HG03039 (cell line): ENCODE measurements around the gene TNFRSF1B.

Experiments used
- ATAC-seq: cut with Tn5 transposase; IDR thresholded peaks from one replicate; pipeline ENCODE4 v1.9.1; 2021; ENCODE audit warnings: mild to moderate bottlenecking, moderate library complexity; ENCODE audit not compliant: unreplicated experiment

The TNFRSF1B gene

DNA sequence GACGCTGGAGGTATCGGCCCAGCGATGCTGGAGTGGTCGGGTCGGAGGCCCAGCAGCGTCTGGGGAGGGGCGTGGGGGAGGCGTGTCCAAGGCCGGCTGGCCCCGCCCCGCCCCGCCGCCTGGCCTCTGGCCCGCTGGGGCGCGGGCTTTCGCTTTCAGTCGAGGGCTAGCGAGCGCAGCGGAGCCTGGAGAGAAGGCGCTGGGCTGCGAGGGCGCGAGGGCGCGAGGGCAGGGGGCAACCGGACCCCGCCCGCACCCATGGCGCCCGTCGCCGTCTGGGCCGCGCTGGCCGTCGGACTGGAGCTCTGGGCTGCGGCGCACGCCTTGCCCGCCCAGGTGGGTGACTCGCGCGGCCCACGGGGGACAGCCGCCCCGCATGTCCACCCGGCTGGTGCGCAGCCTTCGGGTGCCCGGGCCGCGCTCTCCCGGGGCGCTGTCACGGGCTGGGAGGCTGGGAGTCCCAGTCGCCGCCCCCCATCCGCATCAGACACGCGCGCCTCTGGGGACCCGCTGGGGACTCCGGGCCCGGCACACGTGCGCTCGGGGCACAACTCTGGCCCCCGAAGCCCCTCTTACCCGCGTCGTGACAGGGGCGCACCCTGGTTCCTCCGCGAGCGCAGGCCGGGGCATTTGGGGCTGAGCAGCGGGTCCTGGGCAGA lies at the start of gene TNFRSF1B:
Gene TNFRSF1B (plus strand): TSS at position 158 of the 659 bp plus-strand sequence. CDS start 101 bp downstream, at position 259.
- ATAC-seq: peak; percentile 47

DNA sequence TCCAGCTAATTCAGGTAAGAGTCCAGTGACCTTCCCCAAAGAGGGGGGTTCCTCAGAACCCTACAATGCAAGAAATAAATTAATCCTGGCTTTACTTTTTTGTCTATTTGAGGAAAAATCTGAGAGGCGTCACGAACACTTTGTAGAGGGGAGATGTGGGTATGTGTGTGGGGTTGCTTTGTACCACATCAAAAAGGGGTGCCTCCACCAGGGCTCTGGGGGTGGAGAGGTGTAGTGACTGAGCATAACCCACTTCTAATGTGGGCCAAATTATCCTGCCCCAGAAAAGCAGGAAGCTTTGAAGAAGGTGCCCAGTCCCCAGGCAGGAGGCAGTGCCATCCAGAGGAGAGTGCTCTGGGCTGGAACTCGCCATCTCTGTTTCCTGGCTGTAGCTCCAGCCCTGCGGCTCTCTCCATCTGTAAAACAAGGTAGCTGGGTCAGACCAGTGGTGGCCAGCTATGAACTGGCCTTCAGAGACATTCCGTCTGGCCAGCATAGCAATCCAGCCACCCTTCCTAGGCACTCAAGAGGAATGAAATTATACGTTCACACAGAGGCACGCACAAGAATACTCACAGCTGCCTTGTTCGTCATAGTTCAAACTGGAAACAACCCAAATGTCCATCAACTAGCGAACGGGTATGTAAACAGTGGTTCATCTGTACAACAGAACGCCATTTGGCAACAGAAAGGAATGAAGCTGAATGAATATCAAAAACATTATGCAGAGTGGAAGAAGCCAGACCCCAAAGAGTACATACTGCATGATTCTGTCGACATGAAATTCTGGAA lies 45.4 kb upstream of the TNFRSF1B start:
- ATAC-seq: no peak

DNA sequence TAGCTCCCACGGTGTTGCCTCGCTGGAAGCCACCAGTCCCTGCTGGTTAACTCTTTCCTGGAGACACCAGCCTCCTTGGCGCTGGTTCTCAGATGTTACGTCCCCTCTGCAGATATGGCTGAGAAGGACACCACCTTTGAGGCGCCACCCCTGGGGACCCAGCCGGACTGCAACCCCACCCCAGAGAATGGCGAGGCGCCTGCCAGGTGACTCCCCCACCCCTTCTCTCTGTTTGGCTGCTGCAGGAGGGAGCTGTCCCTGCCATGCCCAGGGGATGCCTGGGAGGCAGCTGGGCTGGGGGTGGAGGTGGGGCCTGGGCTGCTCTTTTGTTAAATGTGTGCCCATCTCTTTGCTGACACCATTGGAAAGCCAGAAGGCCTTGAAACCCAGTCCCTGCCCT lies 43.6 kb upstream of the TNFRSF1B start:
- no peak for ATAC-seq

DNA sequence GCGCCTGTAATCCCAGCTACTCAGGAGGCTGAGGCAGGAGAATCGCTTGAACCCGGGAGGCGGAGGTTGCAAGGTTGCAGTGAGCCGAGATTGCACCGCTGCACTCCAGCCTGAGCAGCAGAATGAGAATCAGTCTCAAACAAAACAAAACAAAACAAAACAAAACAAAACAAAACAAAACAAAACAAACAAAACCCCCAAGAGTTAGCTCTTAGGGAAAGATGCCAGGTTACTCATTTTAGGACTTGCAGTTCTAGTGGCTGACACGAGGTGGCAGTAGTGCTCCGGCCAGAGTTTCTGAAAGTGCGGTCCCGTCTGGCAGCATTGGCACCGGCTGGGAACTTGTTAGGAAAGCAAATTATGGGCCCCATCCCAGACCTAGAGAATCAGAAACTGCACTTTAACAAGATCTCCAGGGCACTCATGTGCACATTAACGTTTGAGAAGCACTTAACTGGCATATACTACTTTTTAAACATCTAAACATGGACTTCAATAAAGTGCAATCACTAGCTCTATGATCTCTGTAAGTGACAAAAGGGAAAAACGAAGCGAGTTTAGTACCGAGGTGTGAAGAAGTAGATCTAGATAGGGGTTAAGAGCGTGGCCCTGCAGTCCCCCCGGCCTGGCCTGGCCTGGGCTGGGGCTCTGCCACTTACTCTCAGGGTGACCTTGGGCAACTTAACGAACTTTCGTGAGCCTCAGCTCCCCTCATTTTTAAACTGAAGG lies 41.9 kb upstream of the TNFRSF1B start:
- no peak for ATAC-seq

DNA sequence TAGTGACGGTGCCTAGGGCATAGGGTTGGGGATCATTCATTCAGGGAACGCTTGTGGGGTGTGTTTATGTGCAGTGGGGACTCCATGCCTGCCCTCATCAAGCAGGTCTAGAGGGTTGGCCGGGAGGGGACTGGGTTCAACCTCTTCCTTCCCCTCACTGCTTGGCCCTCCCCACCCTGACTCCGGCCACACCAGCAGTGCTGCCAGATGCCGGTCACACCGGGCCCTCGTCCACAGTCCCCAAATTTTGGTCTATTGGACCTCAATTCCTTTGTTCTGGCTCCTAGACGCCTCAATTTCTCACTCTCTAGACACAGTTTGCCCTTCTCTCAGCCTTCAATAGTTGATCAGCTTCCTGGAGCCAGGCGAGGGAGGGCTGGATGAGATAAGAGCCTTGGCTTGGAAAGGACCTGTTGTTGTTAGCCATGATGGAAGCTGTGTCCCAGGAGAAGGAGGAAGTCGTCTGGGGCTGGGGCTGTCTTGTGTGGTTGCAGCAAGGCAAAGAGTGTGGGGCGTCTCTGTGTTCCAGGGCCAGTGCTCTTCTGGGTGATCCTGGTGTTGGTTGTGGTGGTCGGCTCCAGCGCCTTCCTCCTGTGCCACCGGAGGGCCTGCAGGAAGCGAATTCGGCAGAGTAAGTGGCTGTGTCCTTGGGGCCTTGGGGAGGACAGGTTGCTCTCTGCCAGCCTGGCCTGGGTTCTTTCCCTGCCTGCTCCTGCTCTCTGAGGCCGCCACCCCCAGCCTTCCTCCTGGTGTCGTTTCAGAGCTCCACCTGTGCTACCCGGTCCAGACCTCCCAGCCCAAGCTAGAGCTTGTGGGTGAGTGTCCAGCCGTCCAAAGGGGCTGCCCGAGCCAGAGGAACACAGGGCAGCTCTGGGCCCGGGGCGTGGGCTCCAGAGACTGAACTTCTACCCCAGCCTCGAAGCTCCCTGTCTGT lies 41.1 kb upstream of the TNFRSF1B start:
- no peak for ATAC-seq

DNA sequence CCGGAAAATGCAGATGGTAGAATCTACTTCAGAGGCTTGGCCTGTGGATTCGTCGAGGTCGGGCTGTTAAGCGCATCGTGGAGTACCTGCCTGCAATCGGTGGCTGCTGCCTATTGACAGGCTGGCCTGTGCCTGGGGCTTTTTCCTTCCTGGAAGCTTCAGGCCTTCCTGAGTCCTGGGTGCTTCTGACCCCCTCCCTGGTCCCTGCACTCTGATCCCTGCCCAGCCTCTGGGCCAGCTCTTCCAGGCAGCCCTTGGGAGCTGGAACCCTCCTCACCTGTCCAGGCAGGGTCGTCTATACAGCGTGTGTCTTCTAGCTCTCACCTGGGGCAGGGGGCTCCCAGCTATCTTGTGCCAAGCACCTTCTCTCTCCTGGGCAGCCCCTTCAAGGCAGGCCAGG lies 40.0 kb upstream of the TNFRSF1B start:
- no peak for ATAC-seq

DNA sequence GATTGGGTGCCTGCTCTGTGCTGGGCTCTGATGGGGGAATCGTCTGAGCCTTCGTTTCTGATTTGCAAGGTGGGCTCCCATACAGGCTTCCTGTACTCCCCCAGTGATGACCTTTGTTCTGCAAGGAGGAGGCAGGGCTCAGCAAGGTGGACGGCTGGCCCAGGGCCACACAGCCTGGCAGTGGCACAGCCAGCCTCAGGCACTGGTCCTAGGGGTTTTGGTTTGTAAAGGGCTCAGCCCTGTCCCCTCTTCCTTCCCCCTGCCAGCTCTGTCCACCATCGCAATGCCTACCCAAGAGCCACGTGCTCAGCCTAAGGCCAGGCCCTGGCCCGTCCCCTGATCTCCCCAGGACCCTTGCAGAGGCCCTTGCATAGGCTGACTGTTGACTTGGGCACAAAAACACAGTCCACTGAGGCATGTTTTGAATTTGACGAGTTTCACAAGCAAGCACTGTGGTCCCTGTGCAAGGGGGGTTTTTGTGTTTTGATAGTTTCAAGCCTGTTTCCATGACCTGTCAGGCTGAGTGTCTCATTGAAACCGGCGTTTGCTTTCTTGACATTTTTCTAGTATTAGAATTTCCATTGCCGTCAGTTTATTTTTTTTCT lies 39.5 kb upstream of the TNFRSF1B start:
- no peak for ATAC-seq

DNA sequence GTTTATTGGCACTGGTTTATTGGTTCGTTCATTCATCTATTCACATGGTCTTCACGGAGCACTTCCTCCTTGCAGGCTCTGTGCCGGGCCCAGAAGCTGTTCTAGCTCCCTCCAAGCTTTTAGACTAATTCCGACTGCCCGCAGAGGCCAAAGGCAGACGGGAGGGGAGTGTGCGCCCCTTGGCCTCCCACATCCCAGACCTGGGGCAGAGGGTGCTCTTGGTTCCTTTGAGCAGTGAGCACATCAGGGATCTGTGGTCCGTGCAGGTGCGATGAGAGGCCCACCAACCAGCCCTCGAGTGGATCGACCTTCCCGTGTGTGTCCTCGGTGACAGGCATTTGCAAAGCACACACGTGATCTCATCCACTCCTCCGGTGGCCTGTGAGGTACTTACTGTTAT lies 38.7 kb upstream of the TNFRSF1B start:
- no peak for ATAC-seq

DNA sequence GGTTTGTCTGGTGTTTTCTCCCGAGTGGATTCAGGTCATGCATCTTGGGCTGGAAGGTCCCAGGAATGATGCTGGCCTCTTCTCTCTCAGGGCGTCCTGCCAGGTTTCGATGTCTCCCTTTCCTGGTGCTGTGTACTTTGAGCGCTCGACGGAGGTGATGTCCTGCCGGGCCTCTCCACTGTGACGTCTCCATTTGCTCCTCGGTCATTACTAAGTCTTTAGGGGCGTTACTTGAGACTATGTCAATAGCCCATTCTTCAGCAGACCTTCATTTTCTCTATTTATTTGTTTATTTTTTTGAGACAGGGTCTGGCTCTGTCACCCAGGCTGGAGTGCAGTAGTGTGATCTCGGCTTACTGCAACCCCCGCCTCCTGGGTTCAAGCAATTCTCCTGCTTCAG lies 37.2 kb upstream of the TNFRSF1B start:
- no peak for ATAC-seq

DNA sequence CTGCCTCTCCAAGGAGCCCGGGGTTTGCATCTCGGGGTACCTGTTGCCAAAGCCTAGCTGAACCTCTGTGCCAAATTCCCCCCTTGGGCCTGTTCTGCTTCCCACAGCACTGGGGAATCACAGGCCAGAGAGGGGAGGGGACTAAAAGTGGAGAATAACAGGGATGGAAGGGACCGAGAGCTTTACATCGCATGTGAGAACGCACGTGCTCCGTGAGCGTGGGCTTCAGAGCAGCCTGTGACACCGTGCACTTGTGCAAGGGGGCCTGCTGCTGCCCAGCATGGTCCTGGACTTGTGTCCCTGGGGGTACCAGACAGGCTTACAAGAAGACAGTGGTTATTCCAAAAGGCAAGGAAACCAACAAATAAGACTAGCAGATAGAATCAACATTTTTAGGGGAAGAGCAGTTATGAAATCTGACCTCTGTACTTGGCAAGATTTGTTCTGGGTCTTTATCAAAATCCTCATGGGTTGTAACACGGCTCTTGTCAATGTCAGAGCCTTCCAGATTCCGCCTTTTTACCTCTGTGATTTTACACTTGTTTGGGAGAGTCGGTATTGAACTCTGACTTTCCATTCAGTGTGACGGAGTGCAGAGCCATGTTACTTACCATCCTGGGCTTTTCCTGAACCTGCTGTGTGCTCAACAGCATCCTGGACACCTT lies 36.2 kb upstream of the TNFRSF1B start:
- ATAC-seq: no peak

DNA sequence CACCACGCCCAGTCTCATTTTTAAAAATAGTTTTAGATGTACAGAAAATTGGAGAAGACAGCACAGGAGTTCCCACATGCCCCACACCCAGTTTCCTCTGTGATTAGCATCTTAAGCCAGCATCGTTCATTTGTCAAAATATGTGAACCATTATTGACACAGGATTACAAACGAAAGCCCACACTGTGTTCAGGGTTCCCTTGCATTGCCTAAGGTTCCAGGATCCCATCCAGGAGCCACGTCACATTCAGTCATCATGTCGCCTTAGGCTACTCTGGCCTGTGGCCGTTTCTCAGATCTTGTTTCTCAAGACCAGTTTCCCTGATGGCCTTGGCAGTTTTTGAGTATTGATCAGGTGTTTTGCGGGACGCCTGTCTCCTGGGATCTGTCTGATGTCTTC lies 34.7 kb upstream of the TNFRSF1B start:
- no peak for ATAC-seq

DNA sequence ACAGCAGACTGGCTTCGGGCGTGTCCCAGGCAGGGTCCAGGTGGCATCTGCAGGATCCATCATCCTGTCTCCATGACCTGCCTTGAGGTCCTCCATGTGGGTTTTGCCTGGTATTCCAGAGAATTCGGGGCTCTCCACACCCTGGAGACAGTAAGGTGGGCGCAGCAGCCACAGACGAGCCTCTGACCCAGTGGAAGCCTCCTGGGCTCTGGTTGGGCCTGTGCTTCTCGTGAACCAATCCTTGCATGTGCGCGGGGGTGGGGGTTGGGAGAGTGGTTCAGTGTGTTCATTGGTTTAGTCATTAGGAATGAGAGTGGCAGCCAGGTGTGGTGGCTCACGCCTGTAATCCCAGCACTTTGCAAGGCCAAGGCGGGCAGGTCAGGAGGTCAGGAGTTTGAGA lies 32.1 kb upstream of the TNFRSF1B start:
- no peak for ATAC-seq

DNA sequence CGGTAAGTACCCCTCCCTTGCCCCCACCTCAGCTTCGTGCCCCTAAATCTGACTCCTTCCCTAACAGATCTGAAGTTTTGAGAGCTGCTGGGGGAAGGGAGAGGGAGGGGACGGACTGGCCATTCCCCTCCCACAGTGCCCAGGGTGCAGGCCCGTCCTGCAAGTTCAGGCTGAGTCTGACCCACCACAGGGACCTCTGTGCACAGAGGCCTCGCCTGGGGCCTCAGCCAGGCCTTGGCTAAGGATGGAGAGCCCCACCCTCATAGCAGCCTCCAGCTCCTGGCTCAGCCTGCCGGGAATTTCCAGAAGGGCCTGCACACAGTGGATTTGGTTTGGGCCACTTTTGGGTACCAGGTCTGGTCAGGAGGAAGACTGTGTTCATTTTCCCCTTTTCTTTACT lies 31.2 kb upstream of the TNFRSF1B start:
- no peak for ATAC-seq

DNA sequence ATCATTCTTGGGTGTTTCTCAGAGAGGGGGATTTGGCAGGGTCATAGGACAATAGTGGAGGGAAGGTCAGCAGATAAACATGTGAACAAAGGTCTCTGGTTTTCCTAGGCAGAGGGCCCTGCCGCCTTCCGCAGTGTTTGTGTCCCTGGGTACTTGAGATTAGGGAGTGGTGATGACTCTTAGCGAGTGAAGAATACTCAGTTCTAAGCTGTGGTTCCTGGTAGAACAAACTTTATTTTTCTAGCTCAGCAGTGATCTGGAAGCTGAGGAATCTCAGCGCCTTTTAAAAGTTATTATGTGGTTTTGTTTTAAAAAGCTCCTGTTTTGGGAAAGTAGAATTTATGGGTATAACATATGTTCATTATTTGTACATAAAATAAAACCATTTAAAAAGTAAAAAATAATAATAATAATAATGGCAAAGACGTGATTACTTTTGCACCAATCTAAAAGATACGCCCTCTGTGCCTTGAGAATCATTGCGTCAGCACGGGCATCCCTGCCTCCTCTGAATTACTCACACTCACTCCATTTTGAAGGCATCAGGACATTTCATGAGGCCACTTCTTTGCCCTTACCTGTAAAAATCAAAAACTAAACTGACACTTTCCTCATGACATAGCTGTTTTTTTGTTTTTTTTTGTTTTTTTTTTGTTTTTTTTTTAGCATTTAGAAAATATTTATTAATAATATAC lies 29.7 kb upstream of the TNFRSF1B start:
- no peak for ATAC-seq

DNA sequence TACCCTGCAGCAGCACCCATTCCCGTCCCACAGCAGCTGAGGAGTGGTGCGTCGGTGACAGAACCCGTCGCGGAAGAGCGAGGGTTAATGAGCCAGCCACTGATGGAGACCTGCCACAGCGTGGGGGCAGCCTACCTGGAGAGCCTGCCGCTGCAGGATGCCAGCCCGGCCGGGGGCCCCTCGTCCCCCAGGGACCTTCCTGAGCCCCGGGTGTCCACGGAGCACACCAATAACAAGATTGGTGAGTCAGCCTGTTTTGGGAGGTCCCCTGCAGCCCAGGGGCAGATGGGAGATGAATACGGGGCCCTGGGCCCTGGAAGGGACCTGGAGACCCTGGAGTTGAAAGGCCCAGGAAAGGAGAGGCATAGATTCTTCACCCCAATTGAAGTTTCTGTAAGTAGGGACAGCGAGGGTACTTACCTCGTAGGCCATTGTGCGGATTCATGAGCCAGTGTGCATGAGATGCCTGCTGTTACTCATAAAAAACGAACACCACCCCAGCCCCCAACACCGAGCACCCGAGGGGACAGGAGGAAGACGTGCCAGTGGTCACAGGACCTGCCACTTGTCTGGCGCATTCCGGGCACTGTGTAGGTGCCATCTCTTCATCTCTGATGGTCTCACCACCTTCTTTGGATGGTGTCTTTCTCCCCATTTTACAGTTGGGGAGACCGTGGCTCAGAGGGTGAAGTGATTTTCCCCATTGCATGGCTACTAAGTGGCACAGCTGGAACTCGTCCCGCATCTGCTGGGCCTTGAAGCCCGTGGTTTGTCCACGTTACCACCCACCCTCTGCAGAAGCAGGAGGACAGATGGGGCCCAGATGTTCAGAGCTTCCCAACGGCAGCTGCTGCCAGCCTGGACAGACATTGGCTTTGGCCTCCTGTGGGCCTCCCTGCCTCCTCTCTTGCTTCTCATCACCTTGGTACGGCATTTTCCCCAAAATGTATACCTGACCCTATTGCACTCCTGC lies 28.3 kb upstream of the TNFRSF1B start:
- no peak for ATAC-seq

DNA sequence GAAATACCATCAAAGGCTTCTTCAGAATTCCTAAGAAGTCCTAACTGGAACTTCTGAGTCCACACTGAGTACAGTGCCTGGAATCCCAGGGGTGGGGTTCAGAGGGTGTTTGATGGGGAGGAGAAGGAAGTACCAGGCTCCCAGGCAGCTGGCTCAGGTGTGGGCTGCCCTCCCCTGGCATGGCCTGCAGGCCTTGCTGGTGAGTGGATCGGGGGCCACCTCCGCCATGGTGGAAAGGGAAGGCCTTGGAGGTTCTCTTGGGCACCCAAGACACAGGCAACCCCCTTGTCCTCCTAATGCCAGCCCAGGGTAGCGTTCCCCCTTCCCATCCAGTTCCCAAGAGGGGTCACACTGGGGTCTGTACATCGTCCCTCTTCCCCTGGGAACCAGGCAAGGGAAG lies 26.8 kb upstream of the TNFRSF1B start:
- ATAC-seq: no peak

DNA sequence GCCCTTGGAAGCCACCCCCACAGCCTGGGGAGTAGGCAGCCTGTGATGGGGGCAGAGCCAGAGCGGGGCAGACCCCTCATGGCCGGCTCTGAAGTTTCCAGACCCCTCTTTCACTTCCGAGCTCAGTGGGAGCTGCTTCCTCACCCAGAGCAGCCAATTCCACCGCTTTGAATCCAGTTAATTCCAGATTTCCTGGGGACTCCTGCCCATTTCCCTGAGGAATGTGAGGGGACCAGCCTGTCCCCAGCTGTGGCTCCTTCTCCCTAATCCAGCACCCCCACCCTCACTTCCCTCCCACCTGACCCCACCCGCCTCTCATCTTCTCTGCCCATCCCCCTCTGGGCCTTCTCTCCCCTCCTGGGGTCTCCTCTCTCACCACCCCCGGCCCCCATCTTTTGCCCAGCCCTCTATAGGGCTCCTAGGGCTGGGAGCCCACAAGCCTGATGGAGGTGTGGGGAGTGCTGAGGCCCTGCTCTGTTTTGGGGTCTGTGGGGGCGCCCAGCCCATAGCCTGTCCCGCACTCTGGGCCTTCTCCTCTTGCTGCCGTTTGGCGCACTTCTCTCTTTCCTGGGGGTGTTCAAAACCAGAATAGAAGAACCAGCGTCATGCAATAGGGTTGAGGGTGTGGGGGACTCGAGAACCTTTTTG lies 26.2 kb upstream of the TNFRSF1B start:
- ATAC-seq: no peak
